Cardiac fibroblast (primary cell): Measurements from ENCODE around the gene FANCC.
"Not testable (repeated sequence)": the region's sequence is repeated elsewhere in the genome, so short reads cannot be mapped to it uniquely, and the experiment has no call there.

Experiments used
- DNase-seq, 2 donors: peaks; one replicate each; pipeline versions ENCODE4 v3.0.0 to v3.0.0-alpha.2; 2010; ENCODE audit warnings: low read depth in 2 of 2
- H3K4me3 ChIP-seq, 2 donors: replicated peaks in 1 of 2; 1 replicate in 1 of 2; 2 replicates in 1 of 2; pipeline ENCODE4 v1.5.1; 2011; ENCODE audit warnings: low read depth in 2 of 2, low read length in 2 of 2, mild to moderate bottlenecking in 2 of 2, moderate library complexity in 1 of 2
- TF ChIP-seq, protein P1 (sequence below): IDR thresholded peaks from one replicate; pipeline ENCODE4 v1.5.1; 2011; ENCODE audit warnings: low read depth, mild to moderate bottlenecking, low read length, inconsistent platforms

The FANCC gene

DNA sequence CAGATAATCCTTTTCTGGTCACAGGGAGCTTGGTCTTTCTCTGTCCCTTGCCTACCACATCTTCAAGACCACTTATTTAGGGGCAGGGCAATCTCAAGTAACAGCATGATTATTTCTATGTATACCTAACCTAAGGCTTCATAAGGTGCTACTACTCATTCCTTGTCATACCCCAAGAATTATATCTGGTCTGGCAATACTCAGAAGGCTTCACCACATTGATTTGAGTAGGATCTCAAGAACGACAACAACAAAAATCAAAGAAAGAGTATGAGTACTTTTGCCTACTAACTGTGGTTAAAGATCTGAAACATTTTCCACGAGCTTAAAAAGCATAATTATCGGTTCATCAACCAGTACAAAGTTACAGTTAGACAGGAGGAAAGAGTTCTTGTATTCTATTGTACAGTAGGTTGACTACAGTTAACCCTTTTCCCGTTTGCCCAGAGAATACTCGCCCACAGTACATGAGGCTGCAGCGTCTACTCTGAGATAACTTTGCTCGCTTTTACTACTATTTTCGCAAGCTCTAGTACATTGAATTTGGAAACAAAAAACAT, 41.0 kb downstream of the FANCC start:
- DNase-seq, result no peak
- TF ChIP-seq, protein P1, sequence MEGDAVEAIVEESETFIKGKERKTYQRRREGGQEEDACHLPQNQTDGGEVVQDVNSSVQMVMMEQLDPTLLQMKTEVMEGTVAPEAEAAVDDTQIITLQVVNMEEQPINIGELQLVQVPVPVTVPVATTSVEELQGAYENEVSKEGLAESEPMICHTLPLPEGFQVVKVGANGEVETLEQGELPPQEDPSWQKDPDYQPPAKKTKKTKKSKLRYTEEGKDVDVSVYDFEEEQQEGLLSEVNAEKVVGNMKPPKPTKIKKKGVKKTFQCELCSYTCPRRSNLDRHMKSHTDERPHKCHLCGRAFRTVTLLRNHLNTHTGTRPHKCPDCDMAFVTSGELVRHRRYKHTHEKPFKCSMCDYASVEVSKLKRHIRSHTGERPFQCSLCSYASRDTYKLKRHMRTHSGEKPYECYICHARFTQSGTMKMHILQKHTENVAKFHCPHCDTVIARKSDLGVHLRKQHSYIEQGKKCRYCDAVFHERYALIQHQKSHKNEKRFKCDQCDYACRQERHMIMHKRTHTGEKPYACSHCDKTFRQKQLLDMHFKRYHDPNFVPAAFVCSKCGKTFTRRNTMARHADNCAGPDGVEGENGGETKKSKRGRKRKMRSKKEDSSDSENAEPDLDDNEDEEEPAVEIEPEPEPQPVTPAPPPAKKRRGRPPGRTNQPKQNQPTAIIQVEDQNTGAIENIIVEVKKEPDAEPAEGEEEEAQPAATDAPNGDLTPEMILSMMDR, result no peak

DNA sequence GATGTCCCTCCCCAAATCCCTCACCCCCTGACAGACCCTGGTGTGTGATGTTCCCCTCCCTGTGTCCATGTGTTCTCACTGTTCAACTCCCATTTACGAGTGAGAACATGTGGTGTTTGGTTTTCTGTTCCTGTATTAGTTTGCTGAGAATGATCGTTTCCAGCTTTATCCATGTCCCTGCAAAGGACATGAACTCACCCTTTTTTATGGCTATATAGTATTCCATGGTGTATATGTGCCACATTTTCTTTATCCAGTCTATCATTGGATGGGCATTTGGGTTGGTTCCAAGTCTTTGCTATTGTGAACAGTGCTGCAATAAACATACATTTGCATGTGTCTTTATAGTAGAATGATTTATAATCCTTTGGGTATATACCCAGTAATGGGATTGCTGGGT, 43.3 kb downstream of the FANCC start:
- not testable (repeated sequence) for H3K4me3 ChIP-seq, DNase-seq

More for the DNA sequence above, 41.0 kb downstream of the FANCC start:
- no peak overlapping the region for H3K4me3 ChIP-seq

DNA sequence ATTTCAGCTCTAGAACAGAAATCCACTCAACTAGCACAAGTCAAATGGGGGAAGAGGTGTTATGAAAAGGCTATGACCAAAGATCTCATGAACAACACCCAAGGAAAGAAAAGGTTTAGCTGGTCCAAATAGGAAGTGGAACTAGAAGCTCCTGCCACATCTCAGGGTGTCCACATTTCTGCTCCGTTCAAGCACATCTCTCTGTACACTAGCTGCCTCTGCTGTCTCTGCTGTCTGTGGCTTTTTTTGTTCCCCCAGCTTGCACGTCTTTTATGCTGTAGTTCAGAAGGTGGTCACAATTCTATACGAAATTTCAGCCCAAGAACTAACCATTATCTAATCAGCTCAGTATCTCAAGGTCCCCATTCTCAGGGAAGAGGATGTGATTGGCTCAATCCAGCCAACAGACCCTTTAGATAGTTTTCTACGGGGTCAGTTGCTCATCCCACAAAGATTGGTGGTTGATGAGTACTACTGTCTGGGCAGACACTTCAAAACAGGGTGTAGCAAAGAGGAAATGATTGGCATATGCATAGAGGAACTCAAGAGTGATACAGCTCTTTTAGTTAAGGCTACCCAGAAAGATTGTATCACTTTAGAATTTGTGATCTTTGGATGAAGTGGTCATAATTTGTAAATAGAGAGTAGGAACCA, 44.0 kb downstream of the FANCC start:
- no peak overlapping the region for H3K4me3 ChIP-seq
- TF ChIP-seq, protein P1, result no peak
- DNase-seq, result no peak

DNA sequence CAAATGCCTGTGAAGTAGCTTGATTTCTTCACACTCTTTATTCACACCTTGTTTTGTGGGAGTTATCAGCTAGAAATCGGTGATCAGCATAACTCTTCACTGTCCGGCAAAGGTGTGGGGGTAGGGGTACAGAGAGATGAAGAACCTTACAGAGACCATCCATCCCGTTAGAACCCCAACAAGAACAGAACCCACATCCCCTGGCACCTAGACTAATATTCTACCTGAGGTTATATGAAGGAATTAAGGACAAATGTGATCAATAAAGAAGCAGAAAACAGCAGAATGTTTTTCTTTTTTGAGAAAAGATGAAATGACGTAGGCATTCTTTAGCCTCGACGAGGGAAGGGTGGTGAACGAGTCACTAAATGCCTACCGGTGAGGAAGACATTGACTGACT, 44.7 kb downstream of the FANCC start:
- H3K4me3 ChIP-seq, result no peak overlapping the region
- no peak for DNase-seq
- TF ChIP-seq, protein P1, result no peak

DNA sequence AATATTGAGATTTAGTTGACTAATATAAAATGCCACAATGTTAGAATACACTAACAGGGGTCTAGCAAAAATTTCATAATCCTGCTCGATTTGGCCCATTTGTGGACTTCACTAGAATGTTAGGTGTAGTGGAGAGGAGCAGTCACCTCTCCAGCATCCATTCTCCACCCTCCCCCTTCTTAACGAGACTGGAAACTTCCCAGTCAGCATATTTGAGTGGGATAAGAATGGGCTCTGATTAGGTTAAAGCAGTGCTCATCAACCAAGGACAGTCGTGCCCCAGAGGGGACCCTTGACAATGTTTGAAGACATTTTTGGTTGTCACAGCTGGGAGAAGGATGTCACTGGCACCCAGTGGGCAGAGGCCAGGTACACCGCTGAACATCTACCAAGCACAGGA, 46.7 kb downstream of the FANCC start:
- H3K4me3 ChIP-seq, result no peak overlapping the region
- TF ChIP-seq, protein P1, result no peak
- no peak for DNase-seq

DNA sequence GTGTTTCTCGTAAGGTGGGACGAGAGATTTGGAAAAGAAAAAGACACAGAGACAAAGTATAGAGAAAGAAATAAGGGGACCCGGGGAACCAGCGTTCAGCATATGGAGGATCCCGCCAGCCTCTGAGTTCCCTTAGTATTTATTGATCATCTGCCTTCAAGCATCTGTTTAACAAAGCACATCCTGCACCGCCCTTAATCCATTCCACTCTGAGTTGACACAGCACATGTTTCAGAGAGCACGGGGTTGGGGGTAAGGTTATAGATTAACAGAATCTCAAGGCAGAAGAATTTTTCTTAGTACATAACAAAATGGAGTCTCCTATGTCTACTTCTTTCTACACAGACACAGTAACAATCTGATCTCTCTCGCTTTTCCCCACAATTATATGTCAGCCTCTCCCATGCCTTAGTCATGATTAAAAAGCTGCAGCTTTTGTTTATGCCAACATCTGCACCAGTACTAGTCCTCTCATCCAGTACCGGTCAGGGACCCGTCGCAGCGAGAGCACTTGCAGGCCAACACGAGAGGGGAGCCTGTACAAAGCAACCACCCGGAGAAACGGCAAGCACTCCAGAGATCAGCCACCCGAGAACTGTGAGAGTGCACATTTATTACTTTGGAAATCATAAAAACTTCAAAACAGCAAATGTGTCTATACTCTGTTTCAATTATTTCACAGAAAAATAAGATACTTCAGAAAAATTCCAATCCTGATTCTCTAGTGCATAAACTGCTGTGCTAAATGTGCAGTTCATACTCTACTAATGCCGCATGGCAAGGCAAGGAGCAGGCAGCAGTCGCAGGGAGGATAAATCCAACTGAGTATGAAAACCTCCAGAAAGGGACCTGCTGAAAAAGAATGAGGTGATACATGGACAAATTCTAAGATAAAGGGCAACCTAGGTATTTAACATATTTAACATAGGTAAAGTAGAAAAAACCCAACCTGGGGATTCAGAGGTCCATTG, 47.4 kb downstream of the FANCC start:
- not testable (repeated sequence) for DNase-seq, H3K4me3 ChIP-seq

DNA sequence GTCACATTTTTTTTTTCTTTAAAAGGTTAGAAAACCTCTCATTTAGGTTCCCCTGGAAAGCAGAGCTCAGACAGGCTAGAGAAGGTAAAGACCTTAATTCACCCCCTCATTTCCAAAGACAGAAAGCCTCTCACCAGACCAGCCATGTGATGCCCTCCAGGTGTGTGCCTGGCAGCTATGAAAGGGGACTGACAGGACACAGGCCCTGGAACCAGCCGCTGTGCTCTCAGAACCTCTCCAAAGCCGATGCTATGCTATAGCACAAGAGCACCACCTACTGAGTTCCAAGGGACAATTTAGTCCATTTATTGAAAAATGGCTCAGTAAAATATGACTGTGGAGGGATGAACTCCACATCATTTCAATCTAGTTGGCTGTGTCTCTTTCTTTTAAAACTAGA, 48.8 kb downstream of the FANCC start:
- H3K4me3 ChIP-seq, result no peak overlapping the region
- TF ChIP-seq, protein P1, result peak; percentile 50
- DNase-seq, result peak; percentile 53 to 65
